Iris pigment epithelial cell (primary cell): ENCODE measurements around the gene PLEKHA5.
"Not testable (repeated sequence)": the region's sequence is repeated elsewhere in the genome, so short reads cannot be mapped to it uniquely, and the experiment has no call there.

ENCODE experiments used
- DNase-seq: peaks from one replicate; pipeline ENCODE4 v3.0.0-alpha.2; 2011; ENCODE audit warnings: low read depth

PLEKHA5 gene

GRCh38 chr12:19284658-19285057, 155.1 kb downstream of the PLEKHA5 start:
- DNase-seq: no peak

- no peak for DNase-seq
Observed at GRCh38 chr12:19285793-19286448, 156.4 kb downstream of the PLEKHA5 start.

GRCh38 chr12:19287302-19287701, 157.8 kb downstream of the PLEKHA5 start:
- DNase-seq: no peak

GRCh38 chr12:19288161-19288560, 158.6 kb downstream of the PLEKHA5 start:
- no peak for DNase-seq

- DNase-seq: peak; percentile 43
Observed at GRCh38 chr12:19288603-19289244, 159.2 kb downstream of the PLEKHA5 start.

- peak; percentile 4 for DNase-seq
Observed at GRCh38 chr12:19298836-19299605, 169.5 kb downstream of the PLEKHA5 start.

- DNase-seq: peak; percentile 73
Observed at GRCh38 chr12:19299765-19300164, 170.2 kb downstream of the PLEKHA5 start.

- DNase-seq: no peak
Observed at GRCh38 chr12:19301223-19301622, 171.7 kb downstream of the PLEKHA5 start.

GRCh38 chr12:19301688-19302087, 172.2 kb downstream of the PLEKHA5 start:
- no peak for DNase-seq

- DNase-seq: no peak
Observed at GRCh38 chr12:19302100-19302640, 172.6 kb downstream of the PLEKHA5 start.

- no peak for DNase-seq
Observed at GRCh38 chr12:19303496-19303895, 174.0 kb downstream of the PLEKHA5 start.

GRCh38 chr12:19304149-19304750, 174.7 kb downstream of the PLEKHA5 start:
- DNase-seq: peak; percentile 17

GRCh38 chr12:19305621-19306020, 176.1 kb downstream of the PLEKHA5 start:
- not testable (repeated sequence) for DNase-seq

GRCh38 chr12:19306366-19306765, 176.8 kb downstream of the PLEKHA5 start:
- no peak for DNase-seq

- no peak for DNase-seq
Observed at GRCh38 chr12:19307451-19307850, 177.9 kb downstream of the PLEKHA5 start.

- no peak for DNase-seq
Observed at GRCh38 chr12:19311165-19311564, 181.6 kb downstream of the PLEKHA5 start.

- DNase-seq: no peak
Observed at GRCh38 chr12:19312637-19313036, 183.1 kb downstream of the PLEKHA5 start.

GRCh38 chr12:19316425-19316824, 186.9 kb downstream of the PLEKHA5 start:
- peak; percentile 64 for DNase-seq

- DNase-seq: no peak
Observed at GRCh38 chr12:19322376-19322775, 192.8 kb downstream of the PLEKHA5 start.

GRCh38 chr12:19323805-19324204, 194.3 kb downstream of the PLEKHA5 start:
- no peak for DNase-seq

GRCh38 chr12:19326102-19326501, 196.6 kb downstream of the PLEKHA5 start:
- DNase-seq: no peak

- no peak for DNase-seq
Observed at GRCh38 chr12:19332196-19332595, 202.7 kb downstream of the PLEKHA5 start.
